NCI-H774 (cell line): ENCODE data around the gene SLC39A13.

Source experiments
- DNase-seq: peaks from one replicate; lab custom pipeline; 2025; lab: John Stamatoyannopoulos, UW

Gene SLC39A13

DNA sequence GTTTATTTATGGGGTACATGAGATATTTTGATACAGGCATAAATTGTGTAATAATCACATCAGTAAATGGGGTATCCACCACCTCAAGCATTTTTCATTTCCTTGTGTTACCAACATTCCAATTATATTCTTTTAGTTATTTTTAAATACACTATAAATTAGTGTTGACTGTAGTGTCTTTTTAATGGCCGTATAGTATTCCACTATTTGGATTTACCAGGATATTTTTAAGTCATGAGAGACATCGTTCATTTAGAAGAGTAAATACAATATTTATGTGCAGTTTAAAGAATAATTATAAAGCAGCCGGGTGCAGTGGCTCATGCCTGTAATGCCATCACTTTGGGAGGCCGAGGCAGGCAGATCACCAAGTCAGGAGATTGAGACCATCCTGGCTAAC lies 23.9 kb upstream of the SLC39A13 start:
- DNase-seq: no peak

DNA sequence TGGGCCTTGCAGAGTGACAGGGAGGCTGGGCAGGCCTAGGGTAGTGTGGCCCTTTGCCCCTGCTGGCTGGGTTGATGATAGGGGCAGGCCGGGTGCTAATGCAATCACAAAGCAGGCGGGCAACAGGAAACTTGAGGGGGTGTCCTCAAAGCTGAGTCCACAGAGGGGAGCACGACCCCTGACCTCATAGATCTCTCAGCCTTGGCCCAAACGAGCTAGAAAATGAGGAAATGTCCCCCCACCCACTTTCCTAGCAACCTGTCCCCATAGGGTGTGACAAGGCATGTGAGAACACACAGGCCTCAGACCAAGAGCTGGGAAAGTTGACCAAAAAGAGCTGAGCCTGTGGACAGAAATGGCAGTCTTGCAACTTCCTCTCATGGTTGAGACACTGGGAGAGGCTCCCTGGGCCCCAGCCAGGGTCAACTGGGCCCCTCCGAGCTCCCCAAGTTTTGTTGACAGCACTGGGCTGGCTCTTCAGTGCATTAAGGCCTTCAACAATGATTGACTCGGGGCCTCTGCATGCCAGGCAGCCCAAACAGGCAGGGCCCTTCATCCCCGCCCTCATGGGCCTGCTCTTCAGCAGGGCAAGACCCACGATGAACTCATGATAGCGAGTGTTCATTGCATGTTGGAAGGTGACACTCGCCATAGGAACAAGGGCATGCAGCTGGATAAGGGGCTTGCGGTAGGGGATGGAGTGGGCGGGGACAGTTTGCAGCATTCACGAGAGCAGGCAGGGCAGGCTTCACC lies 20.3 kb upstream of the SLC39A13 start:
- no peak for DNase-seq

DNA sequence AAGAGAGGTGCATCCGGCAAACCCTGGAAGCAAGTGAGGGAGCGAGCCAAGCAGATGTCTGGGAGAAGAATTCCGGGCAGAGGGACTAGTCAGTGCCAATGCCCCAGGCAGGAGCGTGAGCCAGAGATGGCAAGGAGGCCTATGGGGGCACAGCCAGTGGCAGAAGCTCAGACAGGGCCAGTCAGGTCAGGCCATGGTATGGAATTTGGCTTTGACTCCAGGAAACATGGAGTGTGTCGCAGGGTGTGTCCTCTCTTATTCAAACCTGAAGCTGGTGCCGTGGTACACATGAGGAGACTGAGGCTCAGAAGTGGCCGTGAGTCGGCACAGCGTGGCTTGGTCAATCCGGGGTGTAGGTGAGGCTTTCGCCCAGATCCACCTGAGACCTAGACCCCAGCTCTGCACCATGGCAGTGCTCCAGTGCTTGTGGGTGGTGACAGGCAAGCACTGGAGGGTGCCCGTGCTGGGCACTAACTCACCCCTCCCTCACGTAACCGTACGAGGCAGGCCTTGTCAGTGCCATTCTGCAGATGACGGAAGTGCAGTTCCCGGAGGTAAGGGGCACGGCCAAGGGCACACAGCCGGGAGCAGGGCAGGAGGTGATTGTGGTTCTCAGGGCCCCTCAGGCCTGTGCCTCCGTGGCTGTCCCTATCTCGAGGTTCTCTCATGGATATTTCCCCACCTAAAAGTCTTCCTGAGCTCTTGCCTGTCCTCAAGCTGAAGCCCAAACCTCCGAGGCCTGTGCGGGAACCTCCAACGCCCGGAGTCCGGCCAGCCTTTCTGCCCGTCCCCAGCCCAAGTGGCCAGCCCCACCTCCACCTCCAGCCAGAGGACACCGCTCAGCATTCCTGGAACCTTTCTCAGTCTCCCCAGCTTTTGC lies 19.5 kb upstream of the SLC39A13 start:
- DNase-seq: no peak

DNA sequence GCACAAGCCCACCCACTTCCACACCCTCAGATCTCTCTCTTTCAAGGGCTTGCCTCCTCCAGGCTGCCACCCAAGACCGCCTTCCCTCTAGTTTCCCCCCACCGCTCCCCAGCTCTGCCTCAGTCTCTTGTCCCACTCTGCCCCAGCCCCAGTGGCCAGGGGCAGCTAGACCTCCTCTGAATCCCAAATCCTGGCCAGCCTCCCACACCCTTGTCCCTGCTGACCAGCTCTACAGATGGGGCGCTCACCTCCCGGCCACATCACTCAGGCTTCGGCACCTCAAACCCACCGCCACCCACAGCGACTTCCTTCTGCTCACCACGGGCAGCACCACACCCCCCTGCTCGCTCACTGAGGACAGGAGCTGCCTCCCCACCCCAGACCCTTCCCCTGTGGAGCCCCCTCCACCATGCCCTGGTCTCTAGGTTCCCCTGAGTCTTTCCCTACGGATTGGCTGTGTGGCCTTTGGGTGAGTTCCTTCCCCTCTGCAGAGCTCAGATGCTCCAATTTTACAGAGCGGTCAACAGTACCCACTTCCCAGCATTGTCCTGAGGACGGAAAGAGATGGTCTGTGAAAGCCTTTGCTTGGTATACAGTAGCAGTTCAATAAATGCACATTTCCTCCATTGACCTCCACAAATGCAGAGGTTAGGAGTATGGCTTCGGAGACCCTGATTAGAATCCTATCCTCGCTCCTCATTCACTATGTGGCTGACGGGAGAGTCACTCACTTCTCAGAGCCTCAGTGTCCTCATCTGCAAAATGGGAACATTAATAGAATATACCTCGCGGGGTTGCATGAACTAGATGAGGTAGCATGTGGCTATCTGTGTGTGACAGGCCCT lies 18.6 kb upstream of the SLC39A13 start:
- no peak for DNase-seq

DNA sequence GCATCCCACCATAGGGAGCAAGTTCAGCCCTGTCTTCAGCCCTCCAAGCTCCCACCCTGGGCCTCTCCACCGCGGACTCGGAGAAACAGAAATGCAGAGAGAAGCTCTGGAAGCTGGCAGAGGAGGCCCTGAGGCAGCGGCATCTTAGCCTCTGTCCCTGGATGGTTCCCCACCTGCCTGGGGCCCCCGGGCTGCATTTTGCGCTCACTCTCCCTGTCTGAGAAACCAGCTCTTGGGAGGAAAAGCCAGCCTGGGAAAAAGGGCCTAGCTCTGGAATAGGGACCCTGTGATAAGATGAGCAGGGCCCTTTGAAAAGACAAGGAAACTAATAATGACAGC lies 18.0 kb upstream of the SLC39A13 start:
- no peak for DNase-seq

DNA sequence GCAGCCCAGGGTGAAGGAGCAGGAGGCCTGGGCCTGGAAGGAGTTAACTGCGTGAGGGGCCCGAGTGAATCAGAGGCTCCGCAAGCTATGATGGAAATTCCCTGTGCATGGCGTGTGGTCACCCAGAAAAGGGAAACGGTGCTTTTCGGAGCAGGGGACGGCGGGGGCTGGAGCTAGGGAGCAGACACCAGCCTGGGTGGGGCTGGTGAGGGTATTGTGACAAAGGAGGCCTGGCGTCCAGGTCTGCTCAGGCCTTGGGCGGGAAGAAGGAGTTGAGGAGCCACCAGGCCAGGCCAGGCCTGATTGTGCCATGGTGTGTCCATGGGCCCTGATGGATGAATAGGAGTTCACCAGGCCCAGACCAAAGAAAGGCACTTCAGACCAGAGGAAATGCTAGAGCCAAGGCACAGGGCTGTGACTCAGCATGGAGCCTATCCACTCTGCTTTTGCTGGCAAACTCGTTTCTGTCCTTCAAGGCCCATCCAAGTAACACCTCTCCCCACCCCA lies 17.3 kb upstream of the SLC39A13 start:
- DNase-seq: no peak

DNA sequence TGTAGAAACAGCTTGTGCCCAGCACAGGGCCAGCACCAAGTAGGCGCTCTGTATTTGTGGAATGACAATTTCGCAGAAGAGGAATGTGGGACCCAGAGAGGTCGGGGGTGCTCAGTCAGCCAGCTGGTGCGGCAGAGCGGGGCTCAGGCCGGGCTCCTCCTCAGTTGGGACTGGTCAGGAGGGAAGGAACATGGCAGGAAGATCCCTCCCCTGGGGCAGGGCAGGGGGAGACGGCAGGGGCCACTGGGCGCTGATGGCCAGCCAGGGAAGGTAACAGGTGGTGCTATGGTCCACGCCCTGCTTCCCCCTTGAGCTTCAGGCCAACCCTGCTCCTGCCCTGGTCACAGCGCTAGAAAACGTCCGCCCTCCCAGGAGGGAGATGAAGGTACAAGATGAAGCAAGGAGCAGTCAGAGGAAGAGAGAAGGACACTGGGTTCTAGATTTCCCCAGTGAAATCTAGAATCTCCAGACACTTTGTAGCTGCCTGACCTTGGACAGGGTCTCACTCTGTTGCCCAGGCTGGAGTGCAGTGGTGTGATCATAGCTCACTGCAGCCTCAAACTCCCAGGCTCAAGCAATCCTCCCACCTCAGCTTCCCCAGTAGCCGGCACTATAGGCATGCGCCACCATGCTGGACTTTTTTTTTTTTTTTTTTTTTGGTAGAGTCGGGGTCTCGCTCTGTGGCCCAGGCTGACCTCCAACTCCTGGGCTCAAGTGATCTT lies 16.5 kb upstream of the SLC39A13 start:
- DNase-seq: no peak

DNA sequence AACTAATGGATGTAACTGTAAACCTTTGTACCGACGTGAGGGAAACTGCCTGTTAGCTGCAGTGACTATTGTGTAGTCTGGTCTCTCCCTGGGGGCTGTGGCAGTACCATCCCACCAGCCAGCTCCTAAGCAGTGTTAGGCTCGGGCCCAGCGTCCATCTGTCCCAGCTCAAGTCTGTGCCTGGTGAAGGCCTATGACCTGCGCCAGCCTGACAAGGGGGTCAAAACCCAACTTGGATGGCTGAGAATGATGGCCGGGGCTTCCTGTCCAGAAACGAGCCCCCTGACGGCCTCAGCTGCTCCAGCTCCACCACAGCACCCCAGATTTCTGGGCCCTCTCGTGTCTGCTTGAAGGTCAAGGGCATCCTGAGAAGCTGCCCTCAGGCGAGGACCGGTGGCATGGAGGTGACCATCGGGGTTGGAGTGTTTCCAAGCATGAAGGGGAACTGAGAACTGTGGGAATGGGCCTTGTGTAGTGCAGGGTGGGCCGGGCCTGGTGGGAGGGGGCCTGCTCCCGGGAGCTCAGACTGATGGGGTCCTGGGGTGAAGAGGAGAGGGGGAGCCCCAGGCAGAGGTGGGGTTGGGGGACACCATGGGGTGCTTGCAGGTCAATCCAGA lies 15.7 kb upstream of the SLC39A13 start:
- no peak for DNase-seq

DNA sequence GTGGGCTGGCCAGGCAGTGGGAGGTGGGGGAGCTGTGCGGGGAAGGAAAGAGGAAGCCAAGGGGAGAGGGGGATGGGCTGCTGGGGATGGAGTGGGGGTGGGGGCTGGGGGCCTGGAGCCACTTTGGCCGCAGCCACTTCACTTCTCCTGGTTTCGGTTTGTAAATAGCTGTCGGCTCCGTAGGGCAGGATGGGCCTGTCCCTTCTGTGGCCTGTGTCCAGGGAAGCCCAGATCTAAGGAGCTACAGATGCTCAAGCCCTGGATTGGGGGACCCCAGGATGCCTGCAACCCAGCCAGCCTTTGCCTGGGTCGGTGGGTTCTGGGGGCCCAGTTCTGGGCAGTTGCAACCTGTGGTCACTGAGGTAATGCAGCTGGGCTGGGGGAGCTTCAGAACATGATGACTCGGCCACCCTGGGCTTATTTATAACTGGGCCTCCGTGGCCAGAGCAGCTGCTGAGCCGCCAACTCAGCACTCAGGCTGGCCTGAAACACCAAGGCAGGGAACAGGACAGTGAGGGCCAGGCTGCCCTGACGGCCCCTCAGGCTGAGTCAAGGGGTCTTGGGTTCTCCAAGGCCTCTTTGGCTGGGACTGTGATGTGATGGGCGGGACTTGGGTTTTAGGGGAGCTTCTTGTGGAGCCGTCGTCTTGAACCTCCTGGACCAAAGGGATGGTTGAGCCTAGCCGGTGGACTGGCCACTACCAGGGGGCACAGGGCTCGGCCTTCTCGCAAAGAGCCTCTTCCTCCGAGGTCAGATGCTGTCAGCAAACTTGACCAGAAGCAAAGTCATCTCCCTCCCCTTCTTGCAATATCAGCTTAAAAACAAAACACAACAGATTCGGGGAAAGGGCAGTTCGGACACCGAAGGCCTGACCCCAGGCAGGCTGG lies 15.0 kb upstream of the SLC39A13 start:
- DNase-seq: no peak

DNA sequence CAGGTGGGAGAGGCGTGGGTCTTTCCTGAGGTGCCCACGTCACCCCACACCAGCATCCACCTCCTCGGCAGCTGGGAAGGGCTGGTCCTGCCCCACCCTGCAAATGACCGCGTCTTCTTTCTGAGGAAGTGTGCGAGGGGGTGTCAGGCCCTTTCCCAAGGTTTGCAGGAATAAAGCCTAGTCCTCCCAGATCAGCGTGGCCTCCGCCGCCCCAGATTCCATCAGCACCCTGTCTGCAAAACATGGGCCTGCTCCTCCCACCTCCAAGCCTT lies 14.4 kb upstream of the SLC39A13 start:
- no peak for DNase-seq

DNA sequence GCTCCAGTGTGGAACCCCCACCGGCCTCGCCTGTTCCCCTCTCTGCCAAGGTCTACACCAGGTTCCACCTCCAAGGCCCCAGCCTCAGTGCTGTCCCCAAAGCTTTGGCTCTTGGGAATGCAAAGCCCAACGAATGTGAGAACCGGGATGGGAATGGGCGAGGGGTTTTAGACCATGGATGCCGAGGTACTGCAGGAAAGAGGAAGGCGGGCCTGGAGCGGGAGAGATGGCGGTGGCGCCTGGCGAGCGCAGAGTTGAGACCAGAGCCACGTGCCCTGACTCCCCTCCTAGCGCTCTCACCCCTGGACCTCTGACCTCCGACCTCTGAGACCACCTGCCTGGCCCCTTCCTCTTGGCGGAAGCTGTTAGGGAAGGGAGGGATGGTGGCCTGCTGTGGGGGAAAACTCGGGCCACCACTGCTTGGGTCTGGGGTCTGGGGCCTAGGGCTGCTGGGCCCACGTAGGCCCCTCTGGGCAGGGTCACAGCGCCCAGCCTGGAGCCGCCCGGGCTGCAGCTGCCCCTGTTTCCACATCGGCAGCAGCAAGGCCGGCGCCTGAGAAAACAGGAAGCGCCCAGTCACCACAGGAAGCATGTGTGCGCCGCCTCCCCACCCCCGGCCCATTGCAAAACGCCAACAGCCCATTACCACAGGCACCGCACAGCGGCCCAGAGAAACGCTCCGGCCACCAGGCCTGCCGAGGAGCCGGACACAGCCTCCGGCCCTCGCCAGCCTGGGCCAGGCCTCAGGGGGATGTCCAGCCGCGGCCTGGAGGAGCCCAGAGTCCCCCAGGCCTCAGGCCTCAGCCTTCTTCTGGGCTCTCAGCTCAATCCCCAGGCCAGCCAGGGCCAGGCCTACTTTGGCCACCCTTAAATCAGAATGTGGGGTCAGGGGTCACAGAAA lies 13.8 kb upstream of the SLC39A13 start:
- no peak for DNase-seq

DNA sequence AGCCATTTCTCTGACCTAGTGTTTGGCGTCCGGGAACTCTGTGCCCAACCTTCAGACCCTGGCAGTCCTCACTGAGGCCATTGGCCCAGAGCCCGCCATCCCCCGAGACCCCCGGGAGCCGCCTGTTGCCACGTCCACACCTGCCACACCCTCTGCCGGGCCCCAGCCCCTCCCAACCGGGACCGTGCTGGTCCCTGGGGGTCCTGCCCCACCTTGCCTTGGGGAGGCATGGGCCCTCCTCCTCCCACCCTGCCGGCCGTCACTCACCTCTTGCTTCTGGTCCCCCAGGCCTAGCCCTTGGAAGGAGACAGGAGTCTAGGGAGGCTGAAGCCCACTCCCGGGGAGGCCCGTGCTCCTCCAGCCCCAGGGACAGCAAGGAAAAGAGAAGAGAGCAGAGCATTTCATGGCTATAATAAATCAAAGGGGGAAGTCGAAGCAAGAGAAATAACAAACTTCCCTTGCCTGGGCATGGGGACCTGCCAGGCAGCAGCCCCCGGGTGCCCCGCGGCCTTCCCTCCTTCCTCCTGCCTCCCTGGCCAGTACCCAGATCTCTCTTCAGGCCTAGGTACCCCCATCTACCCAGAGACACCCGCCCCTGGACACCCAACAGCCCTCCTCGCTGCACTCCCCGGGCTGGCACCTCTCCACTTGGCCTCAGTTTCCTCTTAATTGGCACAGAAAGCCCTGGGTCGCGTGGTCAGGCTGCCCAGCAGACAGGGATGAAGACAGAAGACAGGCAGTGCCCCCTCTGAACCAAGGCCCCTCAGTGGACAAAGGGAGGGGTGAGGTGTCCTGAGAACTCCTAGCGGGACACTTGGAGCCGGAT lies 13.0 kb upstream of the SLC39A13 start:
- no peak for DNase-seq

DNA sequence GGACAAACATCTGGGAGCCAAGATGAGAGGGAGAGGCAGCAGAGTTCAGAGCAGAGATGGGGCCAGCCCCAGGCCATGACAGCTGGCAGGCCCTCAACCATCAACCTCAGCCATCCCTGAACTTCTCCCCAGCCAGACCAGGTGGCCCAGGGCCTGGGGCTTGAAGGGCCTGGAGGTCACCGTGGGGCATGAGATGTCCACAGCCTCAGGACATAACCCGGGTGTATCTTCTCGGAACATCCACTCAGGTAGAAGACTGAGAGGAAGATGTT lies 12.4 kb upstream of the SLC39A13 start:
- DNase-seq: no peak

DNA sequence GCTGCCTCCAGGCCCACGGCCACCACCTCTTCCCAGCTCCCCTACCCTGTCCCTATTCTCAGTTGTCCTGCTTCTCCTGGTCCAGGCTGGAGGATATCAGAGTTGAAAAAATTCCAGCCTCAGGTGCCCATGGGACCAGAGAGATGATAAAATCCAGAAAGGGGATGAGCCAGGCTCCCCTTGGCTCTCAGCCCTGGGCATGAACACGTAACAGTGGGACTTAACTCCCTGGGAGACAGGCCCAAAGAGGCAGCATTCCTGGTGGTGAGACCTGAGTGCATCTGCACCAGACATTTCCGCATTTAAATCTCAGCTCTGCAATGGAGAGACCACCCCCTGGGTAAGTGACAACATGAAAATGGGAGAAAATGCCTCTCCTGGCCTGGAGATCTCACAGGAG lies 10.4 kb upstream of the SLC39A13 start:
- no peak for DNase-seq

DNA sequence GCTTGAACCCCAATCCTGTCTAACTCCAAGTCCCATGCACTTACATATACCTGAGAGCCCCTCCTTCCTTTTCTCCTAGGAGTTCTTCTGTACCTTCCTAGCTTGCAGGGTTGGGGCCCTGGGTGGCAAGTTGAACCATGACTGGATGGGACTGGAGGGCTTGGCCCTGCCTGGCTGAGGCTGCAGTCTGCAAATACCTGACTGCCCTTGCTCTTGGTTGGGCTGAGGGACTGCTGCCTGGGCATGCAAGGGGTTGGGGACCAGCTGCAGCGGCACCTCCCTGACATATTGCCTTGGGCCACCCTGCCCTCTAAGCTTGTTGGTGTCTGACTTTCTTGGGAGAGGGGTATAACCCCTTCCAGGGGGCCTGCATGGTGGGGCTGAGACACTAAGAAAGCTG lies 9.8 kb upstream of the SLC39A13 start:
- no peak for DNase-seq

DNA sequence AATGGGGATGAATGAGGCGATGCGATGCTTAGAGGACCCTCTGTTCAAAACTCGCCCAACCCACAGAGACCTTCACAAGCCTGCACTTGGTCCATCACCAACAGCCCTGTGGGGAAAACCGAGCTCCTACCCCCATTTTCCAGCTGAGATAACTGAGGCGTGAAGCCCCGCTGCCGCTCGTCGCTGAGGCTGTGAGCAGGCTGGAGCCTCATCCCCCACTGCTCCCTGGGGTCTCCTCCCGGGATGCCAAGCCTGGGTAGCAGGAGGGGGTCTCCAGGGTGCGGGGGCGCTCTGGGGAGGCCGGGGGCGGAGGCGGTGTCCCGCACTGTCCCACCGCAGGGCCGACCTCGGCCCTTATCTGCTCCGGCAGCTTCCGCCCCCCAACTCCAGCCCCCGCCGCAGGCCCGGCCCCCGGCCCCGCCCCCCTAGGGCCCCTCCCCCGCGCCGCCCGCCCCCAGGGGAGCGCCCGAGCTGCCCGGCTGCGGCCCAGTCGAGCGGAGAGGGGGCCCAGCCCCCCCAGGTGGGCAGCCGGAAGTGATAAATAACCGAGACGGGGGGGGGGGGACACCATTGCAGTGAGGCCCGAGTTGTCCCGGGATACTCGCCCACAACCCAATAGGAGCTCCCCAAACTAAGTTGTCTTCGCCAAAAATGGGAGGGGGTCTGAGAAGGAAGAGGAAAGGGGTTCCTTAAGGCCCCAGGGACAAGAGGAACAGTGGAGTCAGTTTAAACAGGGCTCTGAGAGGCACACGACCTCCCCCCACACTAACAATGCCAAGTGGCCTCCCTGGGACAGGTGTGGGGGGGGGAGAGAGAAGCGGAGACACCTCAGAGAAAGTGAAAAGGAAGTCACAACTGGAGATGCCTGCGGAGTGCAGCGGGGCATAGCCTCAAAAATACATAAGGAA lies 8.3 kb upstream of the SLC39A13 start:
- DNase-seq: no peak

DNA sequence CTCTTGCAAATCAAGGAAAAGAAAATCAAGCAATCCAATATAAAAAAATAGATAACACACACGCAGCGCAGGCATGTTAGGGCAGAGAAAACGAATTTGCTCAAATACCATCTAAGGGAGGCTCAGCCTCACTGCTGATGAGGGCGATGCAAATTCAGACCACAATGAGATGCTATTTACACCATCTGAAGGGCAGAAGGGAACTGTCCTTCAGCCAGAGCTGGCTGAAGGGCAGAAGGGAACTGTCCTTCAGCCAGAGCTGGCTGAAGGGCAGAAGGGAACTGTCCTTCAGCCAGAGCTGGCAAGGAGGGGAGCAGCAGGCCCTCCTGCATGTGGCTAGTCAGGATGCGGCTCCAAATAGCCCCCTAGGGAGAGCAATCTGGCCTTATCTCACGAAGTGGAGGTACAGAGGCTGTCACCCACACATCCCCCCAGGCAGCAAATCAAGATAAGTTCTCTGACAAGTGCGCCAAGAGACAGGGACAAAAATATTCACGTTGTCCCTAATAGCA lies 7.6 kb upstream of the SLC39A13 start:
- no peak for DNase-seq

DNA sequence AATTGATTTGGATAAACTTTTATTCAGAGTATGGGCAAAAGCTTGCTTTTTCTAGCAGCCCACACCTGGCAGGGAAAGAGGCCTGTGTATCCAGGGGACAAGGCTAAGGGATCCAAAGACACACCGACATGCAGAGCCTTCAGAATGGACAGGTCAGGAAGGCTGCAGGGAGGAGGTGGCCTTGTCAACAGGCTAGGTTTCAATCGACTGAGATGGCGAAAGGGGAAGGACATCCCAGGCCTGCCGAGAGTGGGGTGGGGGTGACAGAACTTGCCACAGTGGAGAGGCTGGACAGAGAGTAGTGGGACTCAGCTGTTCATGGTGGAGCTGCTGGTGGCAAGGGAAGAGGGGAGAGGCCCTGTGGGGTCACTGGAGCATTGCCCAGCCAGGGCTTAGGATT lies 5.3 kb upstream of the SLC39A13 start:
- DNase-seq: no peak
